HG02852 (cell line): ENCODE measurements around the gene RASGRF1.
"Not testable (repeated sequence)": the region's sequence is repeated elsewhere in the genome, so short reads cannot be mapped to it uniquely, and the experiment has no call there.

ENCODE experiments used
- ATAC-seq: cut with Tn5 transposase; IDR thresholded peaks from one replicate; pipeline ENCODE4 v1.9.1; 2021; ENCODE audit warnings: mild to moderate bottlenecking, moderate library complexity; ENCODE audit not compliant: unreplicated experiment

The RASGRF1 gene

GRCh38 chr15:79009379-79009778 is 81.2 kb downstream of the RASGRF1 start:
- no peak for ATAC-seq

- ATAC-seq: no peak
Measured at GRCh38 chr15:79008659-79009058, 81.9 kb downstream of the RASGRF1 start.

DNA sequence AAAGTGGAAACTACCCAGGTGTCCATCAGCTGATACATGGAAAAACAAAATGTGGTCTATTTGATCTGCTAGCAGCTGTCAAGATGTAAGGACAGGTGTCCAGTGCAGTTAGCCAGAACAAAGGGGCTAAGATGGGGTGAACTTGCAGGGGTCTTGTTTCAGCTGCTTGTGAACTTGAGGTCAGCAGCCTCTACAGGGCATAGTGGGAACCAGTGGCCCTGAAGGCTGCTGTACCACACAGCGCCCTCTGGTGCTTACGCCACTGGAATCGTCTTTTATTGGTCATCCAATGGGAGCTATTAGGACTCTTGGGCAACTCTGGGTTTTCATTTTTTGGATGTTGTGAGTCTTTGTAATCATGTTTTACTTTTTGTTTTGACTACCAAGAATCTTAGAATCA is 83.5 kb downstream of the RASGRF1 start:
- no peak for ATAC-seq

- no peak for ATAC-seq
Measured at GRCh38 chr15:79006071-79006470, 84.5 kb downstream of the RASGRF1 start.

DNA sequence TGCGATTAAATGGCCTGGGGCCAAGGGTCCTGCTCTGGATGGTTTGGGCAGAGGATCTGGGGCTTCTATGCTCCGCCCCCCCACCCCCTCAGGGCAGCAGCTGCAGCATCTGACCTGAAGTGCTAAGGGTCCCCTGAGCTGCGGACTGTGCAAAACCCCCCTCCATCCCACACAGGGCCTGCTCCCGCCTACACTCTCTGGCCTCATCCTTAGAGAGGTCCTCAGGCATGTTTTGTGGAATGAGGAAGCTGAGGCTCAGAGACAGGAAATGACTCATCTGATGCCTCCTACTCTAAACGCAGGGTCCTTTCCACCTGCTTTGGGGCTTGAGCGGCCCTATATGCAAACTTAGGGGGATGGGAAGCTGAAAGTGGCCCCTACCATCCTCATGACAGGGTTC is 86.2 kb downstream of the RASGRF1 start:
- ATAC-seq: peak; percentile 86

DNA sequence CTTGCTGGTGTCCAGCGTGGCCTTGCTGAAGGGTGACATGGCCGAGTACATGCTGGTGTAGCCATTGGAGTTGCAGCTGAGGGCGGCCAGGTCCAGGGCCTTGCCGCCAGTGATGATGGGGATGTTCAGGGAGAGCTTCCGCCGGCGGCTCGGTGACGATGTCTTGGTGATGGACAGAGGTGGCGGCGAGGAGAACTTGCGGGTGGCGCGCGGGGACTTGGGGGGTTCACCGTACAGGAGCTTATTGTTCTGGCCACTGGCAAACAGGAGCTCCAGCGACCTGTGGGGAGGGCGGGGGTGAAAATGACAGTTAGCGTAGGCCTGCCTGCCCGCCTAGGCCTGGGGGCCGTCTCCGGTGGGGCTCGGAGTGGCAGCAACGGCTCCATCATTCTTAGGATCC is 86.7 kb downstream of the RASGRF1 start:
- no peak for ATAC-seq

DNA sequence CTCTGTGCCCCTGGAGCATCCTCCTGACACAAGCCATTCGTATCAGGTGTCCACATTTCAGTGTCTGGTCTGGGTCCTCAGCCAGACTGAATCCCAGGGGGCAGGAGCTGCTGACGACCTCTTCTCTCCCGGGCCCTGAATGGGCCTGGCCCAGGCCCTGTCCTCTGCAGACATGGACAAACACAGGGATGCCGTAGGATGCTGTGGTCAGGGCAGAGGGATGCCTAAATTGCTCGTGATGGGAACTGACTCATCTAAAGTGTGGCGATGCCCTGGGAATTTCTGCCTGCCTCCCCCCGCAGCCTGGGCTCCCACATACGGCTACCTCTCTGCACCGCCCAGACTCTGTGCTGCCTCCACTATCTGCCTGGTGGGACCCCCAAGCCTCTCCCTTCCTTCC is 87.3 kb downstream of the RASGRF1 start:
- ATAC-seq: no peak

- ATAC-seq: no peak
Measured at GRCh38 chr15:79002581-79002980, 88.0 kb downstream of the RASGRF1 start.

- ATAC-seq: no peak
Measured at GRCh38 chr15:78999636-79000035, 90.9 kb downstream of the RASGRF1 start.

DNA sequence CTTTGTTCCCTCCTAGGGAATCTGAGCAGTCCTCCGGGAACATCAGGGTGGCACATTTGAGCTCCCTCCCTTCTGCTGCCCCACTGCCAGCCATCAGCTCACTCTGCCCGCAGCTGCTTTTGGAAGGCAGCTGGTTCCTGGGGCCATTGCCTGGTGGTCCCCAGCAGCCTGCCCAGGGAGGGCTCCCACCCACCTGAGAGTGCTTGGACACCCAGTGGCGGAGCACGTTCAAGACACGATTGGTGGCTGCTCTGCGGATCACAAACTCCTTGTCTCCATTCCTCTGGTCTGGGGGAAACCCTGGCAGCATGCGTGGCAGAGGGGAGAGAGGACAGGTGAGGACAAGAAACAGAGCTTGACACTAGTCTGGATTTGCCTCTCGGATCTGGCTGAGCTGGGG is 92.1 kb downstream of the RASGRF1 start:
- ATAC-seq: no peak

- no peak for ATAC-seq
Measured at GRCh38 chr15:78997981-78998499, 92.5 kb downstream of the RASGRF1 start.

DNA sequence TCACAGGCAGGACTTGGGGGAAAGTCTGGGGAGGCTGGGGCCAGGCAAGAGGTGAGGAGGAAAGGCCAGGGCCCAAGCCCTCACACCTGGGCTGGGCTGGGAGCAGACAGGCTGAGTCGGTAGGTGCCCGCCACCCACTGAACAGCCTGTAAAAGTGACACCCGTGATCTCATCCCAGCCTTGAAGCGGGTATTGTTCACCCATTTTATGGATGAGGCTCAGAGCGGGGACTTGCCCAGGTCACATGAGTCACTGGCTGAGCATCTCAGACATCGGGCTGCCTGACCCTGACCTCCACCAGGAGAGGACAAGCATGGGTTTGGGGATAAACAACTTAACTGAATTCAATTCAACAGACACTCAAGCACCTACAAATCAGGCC is 93.7 kb downstream of the RASGRF1 start:
- no peak for ATAC-seq

GRCh38 chr15:78995921-78996893 is 94.4 kb downstream of the RASGRF1 start:
- ATAC-seq: no peak

GRCh38 chr15:78995161-78995560 is 95.4 kb downstream of the RASGRF1 start:
- not testable (repeated sequence) for ATAC-seq

- ATAC-seq: no peak
Measured at GRCh38 chr15:78993931-78994530, 96.5 kb downstream of the RASGRF1 start.

DNA sequence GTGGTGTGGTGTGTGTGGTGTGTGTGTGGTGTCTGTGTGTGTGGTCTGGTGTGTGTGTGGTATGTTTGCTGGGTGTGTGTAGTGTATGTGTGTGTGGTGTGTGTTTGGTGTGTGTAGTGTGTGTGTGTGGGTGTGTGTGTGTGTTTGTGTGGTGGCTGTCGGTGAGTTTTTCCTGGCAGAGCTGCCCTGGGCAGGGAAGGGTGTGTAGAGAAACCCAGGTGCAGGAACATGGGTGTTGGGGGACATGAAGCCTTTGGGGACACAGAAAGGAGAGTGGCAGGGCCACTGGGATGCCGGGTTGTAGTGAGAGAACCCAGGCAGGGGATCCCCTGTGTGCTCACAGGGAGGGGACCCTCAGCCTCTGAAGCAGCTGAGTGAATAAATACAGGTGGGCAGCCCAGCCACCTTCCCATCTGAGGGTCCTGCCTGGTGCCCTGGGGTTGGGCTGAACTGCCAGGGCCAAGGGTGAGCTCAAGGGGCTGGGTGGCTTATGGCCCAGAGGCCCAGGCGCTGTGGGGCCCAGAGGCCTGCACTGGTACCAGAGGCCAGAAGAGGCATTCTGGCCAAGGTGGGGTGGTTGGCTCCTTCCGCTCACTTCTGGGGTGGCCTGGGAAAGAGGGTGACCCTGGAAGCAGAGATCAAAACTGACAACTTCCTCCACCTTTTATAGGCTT is 97.2 kb downstream of the RASGRF1 start:
- ATAC-seq: no peak

DNA sequence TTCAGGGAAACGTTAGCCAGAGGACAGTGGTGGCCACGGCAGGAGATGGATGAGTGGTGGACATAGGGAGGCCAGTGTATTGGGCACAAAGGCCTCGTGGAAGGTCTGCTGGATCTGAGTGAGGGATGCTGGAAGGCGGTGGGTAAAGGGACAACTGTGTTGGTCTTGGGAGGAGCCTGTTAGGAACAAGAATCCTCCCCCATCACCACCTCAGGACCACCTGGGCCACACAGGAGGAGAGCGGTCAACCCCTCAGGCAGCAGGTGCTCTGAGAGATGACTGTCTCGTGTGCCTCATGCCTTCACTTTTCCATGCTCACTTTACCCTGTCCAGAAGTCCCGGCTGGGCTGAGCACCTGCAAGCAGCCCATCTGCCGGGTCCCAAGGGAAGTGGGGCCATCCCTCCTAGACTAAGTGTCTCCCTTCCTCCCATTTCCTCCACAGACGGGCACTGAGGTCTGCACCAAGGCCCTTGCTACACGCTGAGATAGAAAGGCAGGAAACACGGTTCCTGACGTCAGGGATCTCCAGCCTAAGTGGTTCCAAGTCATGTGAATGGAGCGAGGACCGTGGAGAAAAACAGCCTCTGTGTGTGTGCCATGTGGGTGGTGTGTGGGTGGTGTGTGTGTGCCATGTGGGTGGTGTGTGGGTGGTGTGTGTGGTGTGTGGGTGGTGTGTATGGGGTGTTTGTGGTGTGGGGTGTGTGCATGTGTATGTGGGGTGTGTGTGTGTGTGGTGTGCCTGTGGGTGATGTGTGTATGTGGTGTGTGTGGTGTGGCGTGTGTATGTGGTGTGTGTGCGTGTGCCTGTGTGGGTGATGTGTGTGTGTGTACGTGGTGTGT is 97.9 kb downstream of the RASGRF1 start:
- no peak for ATAC-seq

GRCh38 chr15:78991879-78992278 is 98.7 kb downstream of the RASGRF1 start:
- ATAC-seq: no peak

- no peak for ATAC-seq
Measured at GRCh38 chr15:78991476-78991875, 99.1 kb downstream of the RASGRF1 start.

GRCh38 chr15:78990278-78990677 is 100.3 kb downstream of the RASGRF1 start:
- ATAC-seq: no peak
